Subcutaneous adipose tissue (tissue), 4 donors: ENCODE data around the gene MTA3. TPM values are rescaled to one million over a fixed set of nuclear protein-coding genes. Genes with fewer than 3 reads are reported as not detected.

ENCODE experiments used
- total RNA-seq, 4 donors: library from RNA; depleted of rRNA; stranded (reverse); fragments of >200 nt; gene quantifications; one replicate each; pipeline ENCODE4 v1.1.0, GENCODE V29; 2016
- TF ChIP-seq, protein P1 (sequence below): fragments of 450-650 bp; IDR thresholded peaks from one replicate; pipeline ENCODE4 v1.5.1; 2016; ENCODE audit warnings: low read depth, mild to moderate bottlenecking, control low read depth, antibody characterized with exemption, moderate library complexity

Gene MTA3
- total RNA-seq, 4 donors from 2014 or later, result 25.8 to 46.6 (median 27.1) TPM

DNA sequence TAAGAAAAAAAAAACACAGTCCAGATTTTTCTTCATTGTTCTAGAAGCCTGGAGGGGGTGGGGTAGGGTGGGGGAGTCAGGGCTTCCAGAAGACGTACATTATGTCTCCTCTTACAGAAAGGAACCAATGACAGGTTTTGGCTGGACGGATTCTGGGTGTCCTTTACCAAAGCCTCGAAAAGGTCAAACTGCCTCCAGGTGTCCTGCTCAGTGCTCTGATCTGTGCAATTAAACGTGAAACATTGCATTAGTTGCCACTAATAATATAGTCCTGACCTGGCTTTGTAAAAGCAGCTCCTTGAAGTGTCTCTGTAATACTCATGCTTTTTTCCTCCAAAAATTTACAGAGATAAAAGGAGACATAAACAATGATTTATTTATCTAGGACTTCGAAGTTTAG, 11.1 kb upstream of the MTA3 start:
- TF ChIP-seq, protein P1, sequence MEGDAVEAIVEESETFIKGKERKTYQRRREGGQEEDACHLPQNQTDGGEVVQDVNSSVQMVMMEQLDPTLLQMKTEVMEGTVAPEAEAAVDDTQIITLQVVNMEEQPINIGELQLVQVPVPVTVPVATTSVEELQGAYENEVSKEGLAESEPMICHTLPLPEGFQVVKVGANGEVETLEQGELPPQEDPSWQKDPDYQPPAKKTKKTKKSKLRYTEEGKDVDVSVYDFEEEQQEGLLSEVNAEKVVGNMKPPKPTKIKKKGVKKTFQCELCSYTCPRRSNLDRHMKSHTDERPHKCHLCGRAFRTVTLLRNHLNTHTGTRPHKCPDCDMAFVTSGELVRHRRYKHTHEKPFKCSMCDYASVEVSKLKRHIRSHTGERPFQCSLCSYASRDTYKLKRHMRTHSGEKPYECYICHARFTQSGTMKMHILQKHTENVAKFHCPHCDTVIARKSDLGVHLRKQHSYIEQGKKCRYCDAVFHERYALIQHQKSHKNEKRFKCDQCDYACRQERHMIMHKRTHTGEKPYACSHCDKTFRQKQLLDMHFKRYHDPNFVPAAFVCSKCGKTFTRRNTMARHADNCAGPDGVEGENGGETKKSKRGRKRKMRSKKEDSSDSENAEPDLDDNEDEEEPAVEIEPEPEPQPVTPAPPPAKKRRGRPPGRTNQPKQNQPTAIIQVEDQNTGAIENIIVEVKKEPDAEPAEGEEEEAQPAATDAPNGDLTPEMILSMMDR, result no peak

DNA sequence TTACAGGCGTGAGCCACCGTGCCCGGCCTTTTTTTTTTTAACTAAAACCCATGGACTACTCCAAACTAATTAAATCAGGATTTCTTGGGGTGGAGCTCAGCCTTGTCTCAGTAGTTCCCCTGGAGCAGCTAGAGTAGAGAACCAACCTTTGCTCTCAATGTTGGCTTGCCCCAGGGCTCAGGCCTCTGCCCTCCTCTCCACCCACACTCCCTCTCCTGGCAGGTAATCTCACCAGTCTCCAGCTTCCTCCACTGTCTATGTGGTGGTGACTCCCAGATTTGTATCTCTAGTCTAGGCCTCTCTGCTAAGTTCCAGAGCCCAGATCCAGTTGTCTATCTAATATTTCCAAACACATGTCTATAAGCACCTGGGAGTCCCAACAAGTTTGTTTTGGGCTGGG, 9.6 kb upstream of the MTA3 start:
- TF ChIP-seq, protein P1, result no peak

DNA sequence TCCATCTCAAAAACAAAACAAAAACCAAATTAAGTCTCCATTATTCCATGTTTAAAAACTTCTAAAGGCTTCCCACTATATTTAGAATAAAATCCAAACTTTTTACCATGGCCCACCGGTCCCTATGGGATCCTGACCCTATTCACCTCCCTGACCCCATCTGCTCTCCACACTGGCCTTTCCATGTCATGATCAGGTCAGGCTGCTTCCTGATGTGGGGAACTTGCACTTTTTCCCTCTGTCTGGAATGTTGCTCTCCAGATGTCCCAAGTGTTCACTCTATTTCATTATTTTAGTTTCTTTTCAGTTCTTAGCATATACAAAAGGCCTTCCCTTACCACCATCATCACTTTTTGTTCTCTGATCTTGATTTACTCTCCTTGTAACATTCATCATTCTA, 7.5 kb upstream of the MTA3 start:
- TF ChIP-seq, protein P1, result no peak

DNA sequence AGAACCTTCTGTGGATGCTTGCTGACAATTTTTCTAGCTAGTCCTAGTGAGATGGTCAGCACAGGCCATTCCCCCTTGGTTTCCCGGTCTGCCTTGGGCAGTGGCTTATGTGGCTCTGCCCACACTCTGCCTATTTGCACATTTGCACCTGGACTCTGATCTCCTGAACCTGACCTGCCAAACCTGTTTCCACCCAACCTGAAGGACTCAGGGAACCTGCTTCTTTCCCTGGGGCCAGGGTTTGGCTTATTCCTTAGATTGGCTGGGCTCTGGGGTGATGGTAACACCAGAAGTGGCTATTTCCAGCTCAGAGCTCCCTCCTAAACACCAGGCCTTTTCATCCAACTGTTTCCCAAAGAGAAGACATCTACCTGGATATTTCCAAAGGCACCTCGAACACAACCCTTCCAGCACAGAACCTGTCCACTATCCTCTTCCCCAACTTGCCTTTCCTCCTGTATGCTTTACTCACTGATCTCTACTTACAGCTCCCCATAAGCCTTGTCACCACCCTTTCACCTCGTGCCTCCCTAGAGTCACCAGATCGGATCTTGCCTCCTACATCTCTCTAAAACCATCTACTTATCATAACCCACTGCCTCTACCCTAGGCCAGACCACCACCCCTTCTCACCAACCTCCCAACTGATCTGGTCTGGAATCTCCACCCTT, 5.8 kb upstream of the MTA3 start:
- TF ChIP-seq, protein P1, result no peak

DNA sequence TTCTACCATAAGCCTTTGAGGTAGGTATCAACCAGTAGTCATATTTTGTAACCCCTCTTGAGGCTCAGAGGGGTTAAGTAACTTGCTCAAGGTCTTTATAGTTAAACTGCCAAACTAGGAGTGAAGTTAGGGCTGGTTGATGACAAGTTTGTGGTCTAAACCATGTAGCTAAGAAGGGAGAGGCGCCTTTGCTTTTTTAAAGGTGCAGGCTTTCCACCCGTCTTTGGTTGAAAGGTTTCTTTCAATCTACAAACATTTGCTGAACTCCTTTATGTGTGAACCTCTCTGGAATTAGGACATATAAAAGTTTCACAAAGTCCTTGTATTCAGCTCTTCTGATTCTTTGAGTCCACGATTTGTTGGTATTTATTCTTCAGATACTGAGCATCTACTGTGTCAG, 2.4 kb upstream of the MTA3 start:
- TF ChIP-seq, protein P1, result no peak

DNA sequence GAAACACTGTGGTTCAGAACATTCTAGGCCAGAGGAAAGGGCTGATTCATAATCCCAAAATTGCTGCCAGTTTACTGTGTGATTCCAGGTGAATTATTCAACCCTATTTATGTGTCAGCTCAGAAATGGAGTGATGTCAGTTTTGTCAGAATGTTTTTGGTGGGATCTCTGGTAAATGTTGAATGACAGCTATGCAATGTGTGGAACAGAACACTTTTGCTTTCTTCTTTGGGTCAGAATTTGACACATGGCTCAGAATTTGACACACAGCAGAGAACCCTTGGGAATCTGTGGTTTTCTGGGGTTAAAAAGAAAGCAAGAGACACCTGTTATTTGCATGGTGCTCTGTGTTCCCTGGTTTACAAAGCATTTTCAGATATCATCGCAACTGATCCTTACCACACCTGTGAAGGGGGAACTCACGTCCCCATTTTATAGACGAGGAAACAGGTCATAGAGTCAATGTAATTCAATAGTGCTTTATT, 1.6 kb upstream of the MTA3 start:
- TF ChIP-seq, protein P1, result no peak

DNA sequence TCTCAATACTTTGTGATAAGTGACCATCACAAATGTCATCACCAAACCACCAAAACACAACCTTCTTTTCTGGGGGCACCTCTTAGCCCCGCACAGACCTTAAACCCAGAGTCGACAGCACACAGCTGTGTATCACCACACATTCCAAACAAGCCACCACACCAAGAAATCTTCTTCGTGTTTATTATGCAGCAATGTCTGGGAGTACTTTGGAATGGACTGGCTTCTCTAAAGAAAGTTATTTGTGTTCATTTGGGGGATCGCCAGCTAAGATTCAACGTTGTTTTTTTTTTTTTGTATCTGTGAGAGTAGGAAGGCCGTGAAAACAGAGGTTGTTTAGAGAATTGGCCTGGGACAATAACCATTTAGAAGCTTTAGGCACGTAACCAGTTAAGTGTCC, 1.1 kb upstream of the MTA3 start:
- TF ChIP-seq, protein P1, result no peak
